Measurements from ENCODE around the gene ITPRIP. TPM values are rescaled to one million over a fixed set of nuclear protein-coding genes. Genes with fewer than 3 reads are reported as not detected.

ITPRIP gene
- total RNA-seq, 1 experiment from 2014 or later: 12.0 TPM

DNA sequence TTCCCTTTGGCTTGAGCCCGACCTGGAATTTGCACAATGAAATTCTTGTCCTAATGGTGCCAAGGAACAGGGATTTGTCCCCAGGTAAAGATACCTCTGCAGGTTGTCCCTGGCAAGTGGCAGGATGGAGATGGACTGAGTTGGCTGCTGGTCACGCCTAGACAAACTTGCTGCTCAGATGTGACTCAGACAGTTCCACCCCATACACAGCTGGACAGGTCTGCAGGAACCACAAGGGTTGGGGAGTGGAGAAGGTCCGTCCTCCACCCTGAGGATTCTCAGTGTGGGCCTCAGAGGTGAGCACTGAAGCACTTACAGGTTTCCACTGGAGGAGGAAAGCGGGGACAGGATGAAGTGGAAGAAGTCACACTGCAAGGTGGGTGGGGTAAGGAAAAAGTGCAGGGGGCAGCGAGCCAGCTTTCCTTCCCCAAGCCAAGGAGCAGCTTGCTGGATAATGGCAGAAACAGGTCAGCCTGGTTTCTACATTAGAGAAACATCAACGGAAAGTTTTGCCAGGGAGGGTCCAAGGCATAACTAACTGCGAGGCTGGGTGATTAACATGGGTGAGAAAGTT, 20.5 kb downstream of the ITPRIP start:
- H2AFZ ChIP-seq (ENCODE audit: low read depth, low read length, poor library complexity, severe bottlenecking): no peak overlapping the region
- H3K9me3 ChIP-seq (ENCODE audit: control insufficient read depth in 1 of 2, insufficient read depth in 1 of 2, low read depth in 1 of 2, low read length in 2 of 2): no peaks in the 10 kb centered on the region
- DNase-seq (ENCODE audit: low read depth, low spot score) (no peak), ATAC-seq (peak; percentile 20; the same call in 1 of the 2 replicates)
- no TSS peak for BruUV-seq (replicated peaks)
- H3K79me2 ChIP-seq (ENCODE audit: insufficient read depth, low read length): peaks cover 28% of the 10 kb centered on the region; the same call in 1 of the 2 replicates
- no peaks in the 10 kb centered on the region for H3K27me3 ChIP-seq (ENCODE audit: insufficient read depth, low read length)
- no peaks in the 10 kb centered on the region for H4K20me1 ChIP-seq (ENCODE audit: insufficient read depth)
- no peaks in the 10 kb centered on the region for H3K9me2 ChIP-seq (ENCODE audit: insufficient read depth)
- CTCF ChIA-PET: interaction anchor here (2.4 kb wide), 1 partner anchor 12 kb away, joined by 14 read pairs; no protein-coding TSS in a partner anchor
- RAD21 ChIA-PET (ENCODE audit: low non-redundant PET in 1 of 2, low total read pairs in 2 of 2, uncharacterized antibody in 2 of 2, unreplicated experiment in 2 of 2): no interaction called here
- POLR2A ChIA-PET: no interaction called here
- H3K27ac ChIP-seq (ENCODE audit: low read depth, low read length): no peak overlapping the region
- intact Hi-C loops (cut with micrococcal nuclease): no loop called here
- H3K4me1 ChIP-seq (ENCODE audit: control insufficient read depth in 1 of 2, insufficient read depth in 2 of 2, low read length in 2 of 2): peaks cover 9 to 28% of the 10 kb centered on the region in 2 experiments
- H3K9ac ChIP-seq (ENCODE audit: low read length): no peak overlapping the region
- H3K4me2 ChIP-seq (ENCODE audit: low read length): peak overlapping the region; percentile 13; the same call in 1 of the 2 replicates
- no peak overlapping the region for H3K4me3 ChIP-seq (replicated peaks in 1 of 2; ENCODE audit: low read depth in 1 of 2, low read length in 2 of 2)
- peaks cover 15 to 19% of the 10 kb centered on the region in 2 experiments; a peak in 3 of 4 replicates for H3K36me3 ChIP-seq (ENCODE audit: control insufficient read depth in 1 of 2, insufficient read depth in 2 of 2, low read length in 2 of 2)
- TF ChIP-seq, protein P1, sequence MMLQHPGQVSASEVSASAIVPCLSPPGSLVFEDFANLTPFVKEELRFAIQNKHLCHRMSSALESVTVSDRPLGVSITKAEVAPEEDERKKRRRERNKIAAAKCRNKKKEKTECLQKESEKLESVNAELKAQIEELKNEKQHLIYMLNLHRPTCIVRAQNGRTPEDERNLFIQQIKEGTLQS (IDR thresholded peaks at IDR 0.05): no peak
- TF ChIP-seq JUND (IDR thresholded peaks at IDR 0.05) (no peak), FOSL1 (IDR thresholded peaks at IDR 0.05; ENCODE audit: low read depth) (no peak), ZNF274 (IDR thresholded peaks at IDR 0.05; ENCODE audit: low read depth, low read length) (no peak), EGR1 (IDR thresholded peaks at IDR 0.05; ENCODE audit: low read depth) (no peak), POLR2AphosphoS5 (IDR thresholded peaks at IDR 0.05; ENCODE audit: low read depth, low read length) (no peak), SRF (IDR thresholded peaks at IDR 0.05; ENCODE audit: low read depth) (no peak), CEBPB (IDR thresholded peaks at IDR 0.05; ENCODE audit: low read depth) (no peak), ELF1 (IDR thresholded peaks at IDR 0.05; ENCODE audit: borderline replicate concordance, low read depth) (no peak), YY1 (IDR thresholded peaks at IDR 0.05; ENCODE audit: extremely low read depth, insufficient replicate concordance, low read depth, low read length) (no peak), CTCF (IDR thresholded peaks at IDR 0.05 in 2 of 3, conservative IDR thresholded peaks at IDR 0.05 in 1 of 3; ENCODE audit: borderline replicate concordance in 1 of 3, insufficient read depth in 1 of 3, low read depth in 2 of 3, low read length in 2 of 3) (no peak)
- TF ChIP-seq, protein P2, sequence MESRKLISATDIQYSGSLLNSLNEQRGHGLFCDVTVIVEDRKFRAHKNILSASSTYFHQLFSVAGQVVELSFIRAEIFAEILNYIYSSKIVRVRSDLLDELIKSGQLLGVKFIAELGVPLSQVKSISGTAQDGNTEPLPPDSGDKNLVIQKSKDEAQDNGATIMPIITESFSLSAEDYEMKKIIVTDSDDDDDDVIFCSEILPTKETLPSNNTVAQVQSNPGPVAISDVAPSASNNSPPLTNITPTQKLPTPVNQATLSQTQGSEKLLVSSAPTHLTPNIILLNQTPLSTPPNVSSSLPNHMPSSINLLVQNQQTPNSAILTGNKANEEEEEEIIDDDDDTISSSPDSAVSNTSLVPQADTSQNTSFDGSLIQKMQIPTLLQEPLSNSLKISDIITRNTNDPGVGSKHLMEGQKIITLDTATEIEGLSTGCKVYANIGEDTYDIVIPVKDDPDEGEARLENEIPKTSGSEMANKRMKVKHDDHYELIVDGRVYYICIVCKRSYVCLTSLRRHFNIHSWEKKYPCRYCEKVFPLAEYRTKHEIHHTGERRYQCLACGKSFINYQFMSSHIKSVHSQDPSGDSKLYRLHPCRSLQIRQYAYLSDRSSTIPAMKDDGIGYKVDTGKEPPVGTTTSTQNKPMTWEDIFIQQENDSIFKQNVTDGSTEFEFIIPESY (IDR thresholded peaks at IDR 0.05; ENCODE audit: extremely low read depth, insufficient replicate concordance, low read length): no peak

All from HCT116 (cell line).